HepG2 (cell line): ENCODE results near the gene RNASE2. TPM values are rescaled to one million over a fixed set of nuclear protein-coding genes. Genes with fewer than 3 reads are reported as not detected.

Source experiments
- HDAC1 ChIP-seq: sonication (generic); formaldehyde crosslinking; IDR thresholded peaks from 2 replicates; pipeline ENCODE4 v1.5.1; 2020; ENCODE audit warnings: mild to moderate bottlenecking, missing genetic modification reagents
- MAFK ChIP-seq, 2 experiments: IDR thresholded peaks in 1 of 2; conservative IDR thresholded peaks in 1 of 2; 2 replicates each; pipeline ENCODE4 v1.6.1; 2011; ENCODE audit warnings: improper control_type of control experiment in 2 of 2, low read length in 2 of 2
- PAXIP1 ChIP-seq: sonication (generic); formaldehyde crosslinking; conservative IDR thresholded peaks from 2 replicates; pipeline ENCODE4 v1.4.0; 2020; ENCODE audit warnings: mild to moderate bottlenecking, missing genetic modification reagents, moderate library complexity
- SOX6 ChIP-seq, 2 experiments: fragments of 450-650 bp in 1 of 2; sonication (generic) in 1 of 2; formaldehyde crosslinking in 1 of 2; IDR thresholded peaks; 2 replicates each; pipeline versions ENCODE4 v1.4.0 to v1.6.1; 2017 to 2020; ENCODE audit warnings: antibody characterized with exemption in 1 of 2, mild to moderate bottlenecking in 1 of 2, missing genetic modification reagents in 1 of 2
- SP4 ChIP-seq: sonication (generic); formaldehyde crosslinking; IDR thresholded peaks from 2 replicates; pipeline ENCODE4 v1.8.1; 2023; ENCODE audit warnings: mild to moderate bottlenecking, missing genetic modification reagents
- TFAP4 ChIP-seq: sonication (generic); IDR thresholded peaks from 2 replicates; pipeline ENCODE4 v1.6.1; 2016; ENCODE audit warnings: low read depth, borderline replicate concordance
- ZNF337 ChIP-seq: sonication (generic); formaldehyde crosslinking; IDR thresholded peaks from 2 replicates; pipeline ENCODE4 v1.5.1; 2020; ENCODE audit warnings: missing genetic modification reagents, low read depth, mild to moderate bottlenecking, borderline replicate concordance
- ZNF580 ChIP-seq: IDR thresholded peaks from 2 replicates; pipeline ENCODE4 v1.6.1; 2016; ENCODE audit warnings: low read depth, borderline replicate concordance
- ZNF691 ChIP-seq: sonication (generic); formaldehyde crosslinking; IDR thresholded peaks from 2 replicates; pipeline ENCODE4 v1.4.0; 2020; ENCODE audit warnings: missing genetic modification reagents, low read depth, mild to moderate bottlenecking, borderline replicate concordance
- ZNF83 ChIP-seq: sonication (generic); formaldehyde crosslinking; IDR thresholded peaks from 2 replicates; pipeline ENCODE4 v1.4.0; 2020; ENCODE audit warnings: missing genetic modification reagents, mild to moderate bottlenecking, borderline replicate concordance
- polyA plus RNA-seq, 8 experiments: library from polyadenylated mRNA; depleted of rRNA in 3 of 8; stranded (reverse) in 7 of 8; unstranded in 1 of 8; fragments of >200 nt; fragmentation: Illumina TruSeq in 4 of 8; extraction: Trizol in 4 of 8; gene quantifications; 2 replicates each; pipeline versions ENCODE4 v1.2.1 to v1.2.3, GENCODE V29; 2011 to 2016; ENCODE audit warnings: low read depth in 4 of 8, missing spikeins in 1 of 8, mixed read lengths in 1 of 8; ENCODE audit not compliant: insufficient read depth in 1 of 8
- total RNA-seq, 5 experiments: library from RNA; depleted of rRNA; stranded (reverse); fragments of >200 nt; fragmentation: Illumina TruSeq; extraction: Trizol; gene quantifications; 2 replicates each; pipeline ENCODE4 v1.2.3, GENCODE V29; 2016; ENCODE audit warnings: low read depth in 1 of 5
- TF ChIP-seq, protein P1 (sequence below): sonication (generic); formaldehyde crosslinking; IDR thresholded peaks from 2 replicates; pipeline ENCODE4 v1.4.0; 2020; ENCODE audit warnings: mild to moderate bottlenecking, missing genetic modification reagents
- TF ChIP-seq, protein P2 (sequence below): sonication (generic); formaldehyde crosslinking; IDR thresholded peaks from 2 replicates; pipeline ENCODE4 v1.5.0; 2020; ENCODE audit warnings: missing genetic modification reagents, mild to moderate bottlenecking, borderline replicate concordance
- TF ChIP-seq, protein P3 (sequence below): sonication (generic); formaldehyde crosslinking; IDR thresholded peaks from 2 replicates; pipeline ENCODE4 v1.5.1; 2020; ENCODE audit warnings: mild to moderate bottlenecking, moderate library complexity, missing genetic modification reagents

Gene RNASE2
- total and polyA plus RNA-seq, 2 of the 13 experiments (the other 11 are each of a cell fraction or from before 2014, with no cell fraction given), result 0.69 TPM; not detected in 1

GRCh38 chr14:20970983-20971704, 15.9 kb downstream of the RNASE2 start (continued):
- 0 out of 2 replicates have a peak, but pooled peaks have one; percentile 11 for TF ChIP-seq PAXIP1 (CRISPR knock-in tag)
- TF ChIP-seq HDAC1 (CRISPR knock-in tag), result no peak
- 0 out of 2 replicates have a peak, but pooled peaks have one; percentile 38 for TF ChIP-seq ZNF337
- no peak for TF ChIP-seq SOX6 (IDR thresholded peaks at IDR 0.05)
- TF ChIP-seq SOX6 (CRISPR knock-in tag; IDR thresholded peaks at IDR 0.05), result peak; percentile 56
- TF ChIP-seq MAFK (conservative IDR thresholded peaks at IDR 0.05 in 1 of 2, IDR thresholded peaks at IDR 0.05 in 1 of 2; ENCODE audit: low read length in 2 of 2), result no peak
- TF ChIP-seq, protein P1, sequence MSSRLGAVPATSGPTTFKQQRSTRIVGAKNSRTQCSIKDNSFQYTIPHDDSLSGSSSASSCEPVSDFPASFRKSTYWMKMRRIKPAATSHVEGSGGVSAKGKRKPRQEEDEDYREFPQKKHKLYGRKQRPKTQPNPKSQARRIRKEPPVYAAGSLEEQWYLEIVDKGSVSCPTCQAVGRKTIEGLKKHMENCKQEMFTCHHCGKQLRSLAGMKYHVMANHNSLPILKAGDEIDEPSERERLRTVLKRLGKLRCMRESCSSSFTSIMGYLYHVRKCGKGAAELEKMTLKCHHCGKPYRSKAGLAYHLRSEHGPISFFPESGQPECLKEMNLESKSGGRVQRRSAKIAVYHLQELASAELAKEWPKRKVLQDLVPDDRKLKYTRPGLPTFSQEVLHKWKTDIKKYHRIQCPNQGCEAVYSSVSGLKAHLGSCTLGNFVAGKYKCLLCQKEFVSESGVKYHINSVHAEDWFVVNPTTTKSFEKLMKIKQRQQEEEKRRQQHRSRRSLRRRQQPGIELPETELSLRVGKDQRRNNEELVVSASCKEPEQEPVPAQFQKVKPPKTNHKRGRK (CRISPR knock-in tag), result no peak
- TF ChIP-seq SP4 (CRISPR knock-in tag), result peak; percentile 69; the same call in 1 of the 2 replicates
- peak; percentile 11; the same call in 1 of the 2 replicates for TF ChIP-seq TFAP4
- TF ChIP-seq, protein P2, sequence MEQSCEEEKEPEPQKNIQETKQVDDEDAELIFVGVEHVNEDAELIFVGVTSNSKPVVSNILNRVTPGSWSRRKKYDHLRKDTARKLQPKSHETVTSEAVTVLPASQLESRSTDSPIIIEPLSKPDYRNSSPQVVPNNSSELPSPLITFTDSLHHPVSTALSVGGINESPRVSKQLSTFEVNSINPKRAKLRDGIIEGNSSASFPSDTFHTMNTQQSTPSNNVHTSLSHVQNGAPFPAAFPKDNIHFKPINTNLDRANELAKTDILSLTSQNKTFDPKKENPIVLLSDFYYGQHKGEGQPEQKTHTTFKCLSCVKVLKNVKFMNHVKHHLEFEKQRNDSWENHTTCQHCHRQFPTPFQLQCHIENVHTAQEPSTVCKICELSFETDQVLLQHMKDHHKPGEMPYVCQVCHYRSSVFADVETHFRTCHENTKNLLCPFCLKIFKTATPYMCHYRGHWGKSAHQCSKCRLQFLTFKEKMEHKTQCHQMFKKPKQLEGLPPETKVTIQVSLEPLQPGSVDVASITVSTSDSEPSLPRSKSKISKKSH (CRISPR knock-in tag), result no peak
- no peak; the same call in 1 of the 2 replicates for TF ChIP-seq ZNF580 (CRISPR knock-in tag)
- peak; percentile 37; the same call in 1 of the 2 replicates for TF ChIP-seq ZNF691
- TF ChIP-seq, protein P3, sequence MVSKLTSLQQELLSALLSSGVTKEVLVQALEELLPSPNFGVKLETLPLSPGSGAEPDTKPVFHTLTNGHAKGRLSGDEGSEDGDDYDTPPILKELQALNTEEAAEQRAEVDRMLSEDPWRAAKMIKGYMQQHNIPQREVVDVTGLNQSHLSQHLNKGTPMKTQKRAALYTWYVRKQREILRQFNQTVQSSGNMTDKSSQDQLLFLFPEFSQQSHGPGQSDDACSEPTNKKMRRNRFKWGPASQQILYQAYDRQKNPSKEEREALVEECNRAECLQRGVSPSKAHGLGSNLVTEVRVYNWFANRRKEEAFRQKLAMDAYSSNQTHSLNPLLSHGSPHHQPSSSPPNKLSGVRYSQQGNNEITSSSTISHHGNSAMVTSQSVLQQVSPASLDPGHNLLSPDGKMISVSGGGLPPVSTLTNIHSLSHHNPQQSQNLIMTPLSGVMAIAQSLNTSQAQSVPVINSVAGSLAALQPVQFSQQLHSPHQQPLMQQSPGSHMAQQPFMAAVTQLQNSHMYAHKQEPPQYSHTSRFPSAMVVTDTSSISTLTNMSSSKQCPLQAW, result peak; percentile 71
- no peak for TF ChIP-seq ZNF83
